Left renal pelvis (tissue), 4 donors: ENCODE data around the gene RNF222. TPM values are rescaled to one million over a fixed set of nuclear protein-coding genes. Genes with fewer than 3 reads are reported as not detected.
"Not testable (repeated sequence)": the region's sequence is repeated elsewhere in the genome, so short reads cannot be mapped to it uniquely, and the experiment has no call there.

Experiments
- DNase-seq, 4 donors: peaks; one replicate each; pipeline ENCODE4 v3.0.0-alpha.2; 2013; ENCODE audit warnings: low read depth in 4 of 4, low spot score in 3 of 4
- polyA plus RNA-seq, 4 donors: library from polyadenylated mRNA; unstranded; fragments of 120-200 nt; gene quantifications; one replicate each; pipeline ENCODE4 v1.2.1, GENCODE V29; 2013; ENCODE audit not compliant: insufficient read length in 4 of 4

Gene RNF222
- polyA plus RNA-seq, 4 donors: 0.07 to 0.12 TPM; not detected in 2

- DNase-seq: no peak
Measured at GRCh38 chr17:8350339-8350738, 47.3 kb downstream of the RNF222 start.

GRCh38 chr17:8347001-8347400, 50.6 kb downstream of the RNF222 start:
- DNase-seq: not testable (repeated sequence)

- no peak for DNase-seq
Measured at GRCh38 chr17:8345951-8346665, 51.5 kb downstream of the RNF222 start.

- no peak for DNase-seq
Measured at GRCh38 chr17:8345052-8345690, 52.5 kb downstream of the RNF222 start.

- no peak for DNase-seq
Measured at GRCh38 chr17:8341456-8341855, 56.2 kb downstream of the RNF222 start.

Other genes with a start within 250 kb of the RNF222 start
- 10 to 100 TPM; 19.6 to 94.0 (median 29.7) TPM for gene PER1, start 245.4 kb downstream of the RNF222 start, polyA plus RNA-seq
- gene VAMP2, start 234.9 kb downstream of the RNF222 start, polyA plus RNA-seq: 100 to 1,000 TPM; 108 to 140 (median 118) TPM
- gene TMEM107, start 221.4 kb downstream of the RNF222 start, polyA plus RNA-seq: 10 to 100 TPM; 13.6 to 25.0 (median 24.3) TPM
- gene BORCS6, start 207.6 kb downstream of the RNF222 start, polyA plus RNA-seq: 1 to 10 TPM; 3.0 to 5.0 (median 3.6) TPM
- gene AURKB, start 187.3 kb downstream of the RNF222 start, polyA plus RNA-seq: 10 to 100 TPM; 25.7 to 35.6 (median 31.6) TPM
- 10 to 100 TPM; 20.9 to 44.8 (median 30.1) TPM for gene CTC1, start 149.8 kb downstream of the RNF222 start, polyA plus RNA-seq
- gene PFAS, start 148.5 kb downstream of the RNF222 start, polyA plus RNA-seq: 10 to 100 TPM; 29.2 to 45.8 (median 41.8) TPM
- gene RANGRF, start 109.2 kb downstream of the RNF222 start, polyA plus RNA-seq: 10 to 100 TPM; 25.0 to 30.9 (median 26.7) TPM
- gene SLC25A35, start 102.4 kb downstream of the RNF222 start, polyA plus RNA-seq: 1 to 10 TPM; 3.3 to 5.6 (median 3.6) TPM
- 10 to 100 TPM in 3 of 4 donors, 1 to 10 TPM in 1; 9.2 to 18.3 (median 16.4) TPM for gene ARHGEF15, start 87.6 kb downstream of the RNF222 start, polyA plus RNA-seq
- not detected for gene ODF4, start 58.0 kb downstream of the RNF222 start, polyA plus RNA-seq
- gene RPL26, start 14.6 kb downstream of the RNF222 start, polyA plus RNA-seq: 1,000 to 10,000 TPM; 2,282 to 2,993 (median 2,635) TPM
- 10 to 100 TPM; 43.6 to 57.2 (median 51.1) TPM for gene NDEL1, start 38.1 kb upstream of the RNF222 start, polyA plus RNA-seq
- 100 to 1,000 TPM; 244 to 428 (median 267) TPM for gene MYH10, start 232.9 kb upstream of the RNF222 start, polyA plus RNA-seq